PFSK-1 (cell line): ENCODE measurements around the gene PYM1.
A peak's percentile ranks its signal among the peaks of the same experiment; 100 is the strongest.

Experiments
- FOXP2 ChIP-seq: optimal IDR thresholded peaks from 2 replicates; pipeline ENCODE3; 2011; ENCODE audit warnings: borderline replicate concordance, control low read depth, inconsistent platforms; ENCODE audit not compliant: insufficient read depth; ENCODE audit errors: extremely low read length, extremely low read depth
- POLR2AphosphoS5 ChIP-seq: IDR thresholded peaks from 2 replicates; pipeline ENCODE4 v1.6.1; 2012; ENCODE audit warnings: low read depth, mild to moderate bottlenecking, control low read depth, low read length, moderate library complexity
- SIN3A ChIP-seq: IDR thresholded peaks from 2 replicates; pipeline ENCODE4 v1.6.1; 2012; ENCODE audit warnings: mild to moderate bottlenecking, low read length, moderate library complexity, borderline replicate concordance; ENCODE audit not compliant: insufficient read depth
- TAF1 ChIP-seq: IDR thresholded peaks from 2 replicates; pipeline ENCODE4 v1.6.1; 2012; ENCODE audit warnings: low read length, control low read depth, borderline replicate concordance; ENCODE audit not compliant: insufficient read depth
- TF ChIP-seq, protein P1 (sequence below), 2 experiments: IDR thresholded peaks; 2 replicates each; pipeline versions ENCODE4 v1.6.1 to v1.8.0; 2011 to 2012; ENCODE audit warnings: low read depth in 2 of 2, low read length in 2 of 2, control low read depth in 1 of 2, inconsistent platforms in 1 of 2, mild to moderate bottlenecking in 1 of 2, moderate library complexity in 1 of 2; ENCODE audit not compliant: insufficient read depth in 1 of 2

PYM1 gene

GRCh38 chr12:55926738-55927587 lies 731 bp downstream of the PYM1 start:
- peak; percentile 77; the same call in 1 of the 2 replicates for TF ChIP-seq TAF1
- TF ChIP-seq SIN3A = peak; percentile 78; the same call in 1 of the 2 replicates
- TF ChIP-seq FOXP2 = no peak
- TF ChIP-seq, protein P1, sequence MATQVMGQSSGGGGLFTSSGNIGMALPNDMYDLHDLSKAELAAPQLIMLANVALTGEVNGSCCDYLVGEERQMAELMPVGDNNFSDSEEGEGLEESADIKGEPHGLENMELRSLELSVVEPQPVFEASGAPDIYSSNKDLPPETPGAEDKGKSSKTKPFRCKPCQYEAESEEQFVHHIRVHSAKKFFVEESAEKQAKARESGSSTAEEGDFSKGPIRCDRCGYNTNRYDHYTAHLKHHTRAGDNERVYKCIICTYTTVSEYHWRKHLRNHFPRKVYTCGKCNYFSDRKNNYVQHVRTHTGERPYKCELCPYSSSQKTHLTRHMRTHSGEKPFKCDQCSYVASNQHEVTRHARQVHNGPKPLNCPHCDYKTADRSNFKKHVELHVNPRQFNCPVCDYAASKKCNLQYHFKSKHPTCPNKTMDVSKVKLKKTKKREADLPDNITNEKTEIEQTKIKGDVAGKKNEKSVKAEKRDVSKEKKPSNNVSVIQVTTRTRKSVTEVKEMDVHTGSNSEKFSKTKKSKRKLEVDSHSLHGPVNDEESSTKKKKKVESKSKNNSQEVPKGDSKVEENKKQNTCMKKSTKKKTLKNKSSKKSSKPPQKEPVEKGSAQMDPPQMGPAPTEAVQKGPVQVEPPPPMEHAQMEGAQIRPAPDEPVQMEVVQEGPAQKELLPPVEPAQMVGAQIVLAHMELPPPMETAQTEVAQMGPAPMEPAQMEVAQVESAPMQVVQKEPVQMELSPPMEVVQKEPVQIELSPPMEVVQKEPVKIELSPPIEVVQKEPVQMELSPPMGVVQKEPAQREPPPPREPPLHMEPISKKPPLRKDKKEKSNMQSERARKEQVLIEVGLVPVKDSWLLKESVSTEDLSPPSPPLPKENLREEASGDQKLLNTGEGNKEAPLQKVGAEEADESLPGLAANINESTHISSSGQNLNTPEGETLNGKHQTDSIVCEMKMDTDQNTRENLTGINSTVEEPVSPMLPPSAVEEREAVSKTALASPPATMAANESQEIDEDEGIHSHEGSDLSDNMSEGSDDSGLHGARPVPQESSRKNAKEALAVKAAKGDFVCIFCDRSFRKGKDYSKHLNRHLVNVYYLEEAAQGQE (IDR thresholded peaks at IDR 0.05; ENCODE audit: insufficient read depth in 1 of 2, low read depth in 2 of 2, low read length in 2 of 2) = peak in 1 of 2 experiments; percentile 41; a peak in 2 of 4 replicates
- peak; percentile 60; the same call in 1 of the 2 replicates for TF ChIP-seq POLR2AphosphoS5

DNA sequence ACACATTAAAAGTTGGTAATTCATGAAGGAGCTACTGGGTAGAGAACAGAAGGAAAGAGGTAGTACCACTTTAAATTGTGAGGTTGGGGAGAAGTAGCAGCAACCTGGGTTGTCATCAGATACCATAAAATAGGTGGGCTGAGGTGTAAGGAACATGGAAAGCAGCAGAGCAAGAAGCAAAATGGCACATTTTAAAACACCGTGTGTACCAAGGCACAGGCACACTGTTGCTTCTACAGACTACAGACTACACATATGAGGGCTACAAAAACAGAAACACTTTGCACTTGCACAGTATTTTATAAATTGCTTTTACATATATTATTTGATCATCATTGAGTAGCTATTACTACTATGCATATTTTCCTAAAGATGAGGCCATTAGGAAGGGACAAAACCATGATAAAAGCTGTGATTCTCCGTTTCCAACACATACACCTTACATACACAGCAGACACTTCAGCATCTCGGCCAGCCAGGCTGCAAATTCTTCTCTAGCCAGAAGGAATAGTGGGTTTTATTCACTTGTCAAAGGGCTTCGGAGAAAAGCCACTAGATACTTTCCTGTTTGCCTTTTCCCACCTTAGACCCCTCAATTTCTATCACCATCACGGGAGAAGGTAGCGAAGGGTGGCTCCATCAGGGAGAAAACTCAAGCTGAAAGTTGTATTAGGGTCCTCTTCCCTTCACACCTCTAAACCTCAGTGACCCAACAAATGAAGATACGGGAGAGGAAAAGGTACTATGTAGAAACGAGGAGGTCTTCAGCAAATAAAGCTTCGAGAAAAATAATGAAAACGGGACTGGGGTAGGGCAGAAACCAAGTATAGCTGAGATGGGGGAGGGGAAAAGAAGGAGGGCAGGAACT lies 1.6 kb downstream of the PYM1 start:
- TF ChIP-seq, protein P1 (IDR thresholded peaks at IDR 0.05; ENCODE audit: insufficient read depth in 1 of 2, low read depth in 2 of 2, low read length in 2 of 2) = no peak
- TF ChIP-seq FOXP2 (no peak), POLR2AphosphoS5 (no peak), TAF1 (no peak), SIN3A (no peak)

DNA sequence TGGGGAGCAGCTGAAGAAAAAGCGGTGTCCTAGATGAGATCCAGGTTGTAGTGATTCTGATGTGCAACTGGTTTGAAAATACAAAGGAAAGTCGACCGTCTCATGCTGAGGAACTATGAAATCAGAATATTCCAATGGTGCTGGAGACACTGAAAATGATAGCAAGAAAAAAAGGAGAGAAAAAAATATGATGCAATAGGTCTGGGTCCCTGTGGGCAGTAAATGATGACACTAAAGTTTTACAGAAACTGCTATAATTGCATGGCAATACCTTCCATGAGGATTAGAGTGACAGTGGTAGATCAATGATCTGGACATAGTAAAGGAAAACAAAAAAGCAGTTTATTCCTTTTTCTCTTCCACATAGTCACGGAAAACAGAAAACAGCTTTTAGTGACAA lies 2.3 kb downstream of the PYM1 start:
- TF ChIP-seq, protein P1 (IDR thresholded peaks at IDR 0.05; ENCODE audit: insufficient read depth in 1 of 2, low read depth in 2 of 2, low read length in 2 of 2) = no peak
- no peak for TF ChIP-seq TAF1
- TF ChIP-seq POLR2AphosphoS5 = no peak
- TF ChIP-seq FOXP2 = no peak
- TF ChIP-seq SIN3A = no peak

- TF ChIP-seq POLR2AphosphoS5 = no peak
- TF ChIP-seq FOXP2 = no peak
- TF ChIP-seq, protein P1 (IDR thresholded peaks at IDR 0.05; ENCODE audit: insufficient read depth in 1 of 2, low read depth in 2 of 2, low read length in 2 of 2) = no peak
- TF ChIP-seq TAF1 = no peak
- TF ChIP-seq SIN3A = no peak
These were observed 5.6 kb downstream of the PYM1 start for GRCh38 chr12:55922126-55922525.
